Stimulated activated CD8-positive, alpha-beta memory T cell treated with anti-CD3 and anti-CD28 coated beads, Interleukin-2, amount 100 ng/mL, for 48 hours (primary cell): ENCODE results near the gene CDH8.
"Not testable (repeated sequence)": the region's sequence is repeated elsewhere in the genome, so short reads cannot be mapped to it uniquely, and the experiment has no call there.

Experiments used
- DNase-seq, 2 donors: peaks; one replicate each; pipeline ENCODE4 v3.0.0-alpha.2; 2020; ENCODE audit warnings: low read depth in 2 of 2

The CDH8 gene

DNA sequence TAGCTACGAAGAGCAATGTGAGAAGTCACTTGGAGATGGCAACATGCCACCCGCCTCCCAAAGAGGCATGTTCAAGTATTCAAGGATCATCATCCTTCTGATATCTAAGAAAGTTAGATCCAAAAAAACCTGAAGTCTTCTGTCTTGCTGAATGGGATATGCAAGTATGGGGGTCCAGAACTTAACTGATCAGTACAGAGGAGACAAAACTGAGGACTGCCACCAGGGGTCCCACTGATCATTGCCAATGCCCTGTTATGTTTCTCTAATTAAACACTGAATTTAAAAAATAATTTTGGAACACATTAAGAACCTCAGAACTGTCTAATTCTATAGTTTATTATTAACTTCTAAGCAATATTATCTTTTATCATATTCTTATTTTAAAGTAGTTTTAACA is 99.7 kb downstream of the CDH8 start:
- DNase-seq = no peak

DNA sequence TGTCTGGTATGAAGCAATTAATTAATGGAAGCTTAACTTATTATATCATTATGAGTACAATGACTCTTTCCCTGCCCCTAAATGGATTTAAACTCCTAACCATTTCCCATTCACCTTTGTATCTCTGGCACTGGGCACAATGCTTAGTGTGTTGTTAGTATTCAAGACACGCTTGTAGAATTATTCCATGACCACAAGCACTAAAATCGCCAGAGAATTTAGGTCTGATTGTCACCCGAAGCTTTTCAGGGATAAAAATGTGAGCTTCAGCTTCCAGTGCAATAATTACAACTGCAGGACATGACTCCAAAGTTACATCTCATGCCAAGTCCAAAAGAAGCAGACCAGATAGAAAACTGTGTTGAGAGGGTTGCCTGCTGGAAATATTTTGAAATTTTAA is 101.6 kb downstream of the CDH8 start:
- DNase-seq = no peak

DNA sequence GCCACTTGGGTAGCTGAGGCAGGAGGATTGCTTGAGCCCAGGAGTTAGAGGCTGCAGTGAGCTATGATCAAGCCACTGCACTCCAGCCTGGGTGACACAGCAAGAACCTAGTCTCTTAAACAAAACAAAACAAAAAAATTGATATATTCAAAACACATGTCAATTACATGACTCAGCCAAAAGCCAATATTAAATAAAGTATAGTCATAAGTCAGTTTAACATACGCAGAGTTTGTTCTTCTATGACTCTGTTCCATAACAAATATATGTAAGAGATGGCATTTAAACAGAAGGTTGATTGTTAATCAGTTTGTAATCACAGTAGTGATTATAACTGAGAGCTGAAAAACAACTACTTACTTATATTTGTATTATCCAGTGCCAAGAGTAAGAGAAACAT is 106.5 kb downstream of the CDH8 start:
- no peak for DNase-seq

DNA sequence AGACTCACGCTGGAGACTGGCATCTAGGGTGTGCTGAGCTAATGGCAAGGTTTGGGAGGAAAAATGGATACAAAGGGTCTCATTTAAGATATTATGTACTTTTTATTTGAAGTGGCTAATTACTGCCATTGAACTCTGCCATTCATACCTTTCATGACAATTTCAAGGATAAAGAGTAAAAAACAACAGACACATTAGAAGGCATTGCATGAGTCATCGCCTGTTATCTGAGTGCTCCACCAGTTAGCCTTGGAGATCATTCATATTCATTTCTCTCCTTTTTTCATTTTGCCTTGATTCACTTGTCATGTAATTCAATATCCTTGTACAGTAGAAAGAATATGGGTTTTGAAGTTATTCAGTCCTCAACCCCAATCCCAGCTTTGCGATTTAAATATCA is 109.5 kb downstream of the CDH8 start:
- DNase-seq = no peak

DNA sequence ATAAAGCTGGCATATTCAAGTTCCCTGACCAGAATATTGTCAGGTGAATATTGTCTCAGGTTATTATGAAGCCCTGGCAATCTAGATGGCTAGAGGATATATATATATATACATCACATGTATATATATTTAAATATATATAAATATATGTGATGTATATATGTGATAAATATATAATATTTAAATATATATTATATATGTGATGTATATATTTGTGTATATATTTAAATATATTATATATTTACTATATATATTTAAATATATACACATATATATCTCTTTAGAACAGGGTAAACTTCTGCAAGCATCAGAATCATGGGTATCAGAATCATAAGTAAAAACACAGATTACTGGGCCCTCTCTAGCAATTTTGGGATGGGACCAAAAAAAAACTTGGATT is 112.6 kb downstream of the CDH8 start:
- no peak for DNase-seq

DNA sequence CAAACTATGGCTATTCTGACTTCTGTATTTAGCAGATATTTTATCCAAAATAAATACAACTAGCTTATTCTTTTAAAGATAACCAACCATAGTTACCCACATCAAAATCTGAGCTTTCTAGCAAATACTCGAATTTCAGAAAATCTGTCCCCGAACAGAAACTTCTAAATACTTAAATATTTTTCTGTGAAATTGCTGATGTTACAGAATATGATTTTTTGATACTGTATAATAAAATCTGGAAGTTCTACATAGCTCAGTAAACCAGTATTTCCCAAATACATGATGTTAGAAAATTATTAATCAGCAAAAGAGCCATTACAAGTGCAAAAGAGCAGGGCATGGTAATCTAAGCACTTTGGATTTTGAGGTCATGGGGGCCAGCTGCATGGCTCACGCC is 114.9 kb downstream of the CDH8 start:
- no peak for DNase-seq

DNA sequence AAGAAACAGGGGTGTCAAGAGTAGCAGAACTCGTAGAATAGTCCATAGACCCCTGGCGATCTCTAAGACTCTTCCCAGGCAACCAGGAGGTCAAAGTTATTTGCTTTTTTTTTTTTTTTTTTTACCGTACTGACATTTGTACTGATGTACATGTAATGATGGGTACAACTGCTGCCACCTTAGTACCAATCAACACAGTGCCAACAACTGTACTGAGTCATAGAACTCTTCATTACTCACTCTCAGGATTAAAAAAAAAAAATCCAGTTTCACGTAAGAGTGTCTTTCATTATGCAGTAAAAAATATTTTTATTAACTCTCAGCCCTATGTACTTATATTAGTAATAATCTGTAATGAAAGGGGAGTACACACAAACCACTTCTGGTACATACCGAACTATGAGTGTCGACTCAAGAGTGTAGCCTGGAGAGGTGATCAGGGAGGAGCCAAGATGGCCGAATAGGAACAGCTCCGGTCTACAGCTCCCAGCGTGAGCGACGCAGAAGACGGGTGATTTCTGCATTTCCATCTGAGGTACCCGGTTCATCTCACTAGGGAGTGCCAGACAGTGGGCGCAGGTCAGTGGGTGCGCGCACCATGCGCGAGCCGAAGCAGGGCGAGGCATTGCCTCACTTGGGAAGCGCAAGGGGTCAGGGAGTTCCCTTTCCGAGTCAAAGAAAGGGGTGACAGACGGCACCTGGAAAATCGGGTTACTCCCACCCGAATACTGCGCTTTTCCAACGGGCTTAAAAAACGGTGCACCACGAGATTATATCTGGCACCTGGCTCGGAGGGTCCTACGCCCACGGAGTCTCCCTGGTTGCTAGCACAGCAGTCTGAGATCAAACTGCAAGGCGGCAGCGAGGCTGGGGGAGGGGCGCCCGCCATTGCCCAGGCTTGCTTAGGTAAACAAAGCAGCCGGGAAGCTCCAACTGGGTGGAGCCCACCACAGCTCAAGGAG is 118.1 kb downstream of the CDH8 start:
- not testable (repeated sequence) for DNase-seq

DNA sequence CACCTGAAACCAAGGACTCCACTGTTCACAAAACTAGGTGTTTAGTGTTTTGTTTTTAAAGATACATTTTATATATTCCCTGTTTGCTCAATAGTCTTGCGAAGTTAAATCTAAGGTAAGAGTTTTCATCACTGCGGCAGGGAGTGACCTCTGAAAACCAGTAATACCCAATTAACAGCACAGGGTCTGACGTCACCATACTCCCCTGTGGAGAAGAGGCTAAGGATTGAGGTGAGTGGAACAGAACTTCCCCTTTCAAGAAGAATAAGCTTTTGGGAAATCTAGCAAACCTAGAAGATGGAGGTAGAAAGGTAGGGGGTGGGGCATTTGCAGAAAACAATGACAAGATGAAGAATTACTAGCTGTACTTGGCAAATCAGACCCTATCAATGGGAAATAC is 120.7 kb downstream of the CDH8 start:
- no peak for DNase-seq

DNA sequence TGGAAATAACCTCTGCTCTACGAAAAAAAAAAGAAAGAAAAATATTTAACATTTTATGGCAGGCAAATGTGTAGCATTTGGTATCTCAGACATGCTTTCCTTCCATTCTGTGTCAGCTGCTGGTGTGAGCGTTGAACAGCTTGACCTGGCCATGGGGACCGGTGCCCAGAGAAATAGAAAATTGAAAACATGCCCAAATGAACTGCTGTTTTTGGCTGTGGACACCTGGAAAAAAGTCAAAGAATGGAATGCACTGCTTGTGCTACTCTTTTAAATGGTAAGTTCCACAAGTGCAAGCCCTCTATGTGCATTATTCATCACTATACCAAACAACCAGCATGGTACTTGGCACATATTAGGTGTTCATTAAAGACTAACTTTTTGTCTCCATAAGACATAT is 127.2 kb downstream of the CDH8 start:
- no peak for DNase-seq

DNA sequence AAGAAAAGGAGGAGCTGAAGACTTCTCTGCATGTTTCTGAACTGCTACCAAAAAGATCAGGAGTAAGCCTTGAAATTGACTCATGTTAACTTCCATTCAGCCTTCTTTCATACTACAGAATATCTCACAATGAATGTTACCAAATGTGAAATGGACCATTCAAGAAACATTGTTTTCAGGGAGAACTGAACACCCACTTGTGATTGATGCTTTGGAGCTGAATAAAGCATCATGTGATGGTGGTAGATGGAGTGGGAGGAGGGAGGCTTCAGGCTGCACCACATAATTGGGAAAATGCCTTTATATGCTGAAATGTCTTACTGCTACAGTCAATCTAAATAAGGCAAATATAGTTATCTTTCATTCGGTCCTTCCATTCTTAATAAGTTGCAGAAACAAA is 127.8 kb downstream of the CDH8 start:
- no peak for DNase-seq

DNA sequence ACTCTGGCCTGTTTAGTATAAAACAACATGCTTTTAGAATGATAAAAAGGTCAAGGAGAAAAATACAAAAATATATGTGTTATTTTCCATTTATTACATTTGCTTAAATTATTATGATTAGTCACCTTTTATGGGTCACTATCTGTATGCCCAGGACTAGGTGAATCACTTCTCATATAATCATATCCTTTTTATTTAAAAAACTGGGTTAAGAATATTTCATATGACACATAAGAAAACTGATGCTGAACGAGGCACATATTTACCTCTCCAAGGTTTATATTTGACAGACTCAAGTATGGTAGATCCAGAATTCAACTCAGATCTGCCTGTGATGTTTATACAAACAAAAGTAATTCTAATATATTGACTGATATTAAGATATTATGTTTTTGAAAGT is 134.5 kb downstream of the CDH8 start:
- no peak for DNase-seq

DNA sequence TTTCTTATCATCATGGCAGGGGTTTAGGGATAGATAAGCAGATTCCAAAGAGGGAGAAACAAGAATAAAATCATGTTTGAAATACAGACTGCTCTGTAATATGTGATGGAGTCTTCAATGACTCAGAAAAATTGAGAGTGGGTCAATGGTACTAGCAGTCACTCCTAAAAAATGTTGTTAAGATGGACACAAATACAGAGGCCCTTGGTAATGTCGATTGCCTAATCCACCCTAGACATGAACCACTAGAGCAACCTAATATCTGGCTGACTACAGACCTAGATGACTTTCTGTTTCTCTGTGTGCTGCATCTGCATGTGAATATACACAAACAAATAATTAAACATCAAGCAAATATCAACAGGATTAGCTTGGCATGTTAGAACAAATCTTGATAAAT is 135.8 kb downstream of the CDH8 start:
- no peak for DNase-seq

DNA sequence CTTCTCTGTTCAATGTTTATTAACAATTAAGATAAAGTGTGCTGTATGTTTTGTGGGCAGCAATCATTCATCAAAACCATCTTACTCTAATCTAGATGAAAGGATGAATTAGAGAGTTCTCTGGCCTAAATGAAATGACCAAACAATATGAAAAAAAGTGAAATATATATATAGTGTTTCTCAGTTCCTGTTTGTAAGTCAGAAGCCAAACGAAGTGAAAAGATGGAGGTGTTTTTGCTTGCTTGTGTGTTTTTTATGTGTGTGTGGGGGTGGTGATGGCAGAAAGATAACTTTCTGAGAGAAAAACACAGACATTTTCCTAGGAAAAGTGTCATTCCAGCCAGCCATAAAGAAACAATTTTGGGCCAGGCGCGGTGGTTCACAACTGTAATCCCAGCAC is 138.6 kb downstream of the CDH8 start:
- DNase-seq = no peak

DNA sequence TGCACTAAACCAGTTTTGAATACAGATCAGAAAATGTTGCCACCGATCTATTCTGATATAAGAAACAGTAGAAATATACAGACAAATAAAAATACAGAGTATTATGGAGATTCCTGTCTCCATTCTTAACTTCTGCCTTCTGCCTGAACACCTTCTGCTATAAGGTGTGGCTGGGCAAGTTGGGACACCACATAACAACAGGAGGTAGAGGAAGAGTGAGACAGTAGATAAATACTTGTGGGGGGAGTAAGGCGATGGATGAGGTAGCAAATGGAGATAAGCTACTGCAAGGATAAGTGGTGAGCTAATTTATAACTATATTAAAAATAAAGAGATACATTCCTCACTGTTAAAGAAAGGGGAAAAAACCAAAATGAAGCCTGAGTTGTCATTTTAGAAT is 143.7 kb downstream of the CDH8 start:
- DNase-seq = no peak

DNA sequence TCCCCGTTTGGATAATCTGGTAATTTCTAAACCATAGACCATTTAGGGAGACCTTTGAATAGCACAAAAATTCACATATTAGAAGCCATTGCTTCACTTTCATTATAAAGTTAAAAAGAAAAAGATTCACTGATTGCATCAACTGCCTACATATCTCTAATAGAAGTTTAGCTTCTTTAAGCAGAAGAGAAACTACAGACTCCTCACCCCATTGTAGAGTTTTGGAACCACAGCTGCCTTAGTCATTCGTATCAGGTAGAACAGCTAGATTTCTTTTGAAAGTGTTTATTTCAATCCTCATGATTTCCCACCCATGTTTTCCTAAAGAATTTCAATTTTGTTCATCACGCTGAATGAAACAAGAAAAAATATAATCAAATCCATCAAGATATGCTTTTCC is 144.8 kb downstream of the CDH8 start:
- no peak for DNase-seq

DNA sequence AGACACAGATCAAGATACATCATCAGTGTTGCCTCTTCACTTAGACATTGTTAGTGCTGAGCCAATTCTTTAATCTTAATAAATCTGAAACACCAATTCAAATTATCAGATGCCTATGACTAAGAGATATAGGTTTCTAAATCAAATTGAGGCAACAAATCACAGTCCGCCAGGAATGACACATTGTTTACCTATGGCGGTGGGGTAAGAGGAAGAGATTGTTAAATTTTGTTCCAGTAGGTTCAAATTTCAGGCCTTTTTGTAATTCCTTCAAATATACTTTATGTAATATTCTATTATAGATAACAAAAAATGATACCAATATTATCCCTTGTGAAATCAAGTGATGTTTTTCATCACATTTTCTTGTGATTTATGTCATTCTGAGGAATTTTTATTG is 145.9 kb downstream of the CDH8 start:
- no peak for DNase-seq

DNA sequence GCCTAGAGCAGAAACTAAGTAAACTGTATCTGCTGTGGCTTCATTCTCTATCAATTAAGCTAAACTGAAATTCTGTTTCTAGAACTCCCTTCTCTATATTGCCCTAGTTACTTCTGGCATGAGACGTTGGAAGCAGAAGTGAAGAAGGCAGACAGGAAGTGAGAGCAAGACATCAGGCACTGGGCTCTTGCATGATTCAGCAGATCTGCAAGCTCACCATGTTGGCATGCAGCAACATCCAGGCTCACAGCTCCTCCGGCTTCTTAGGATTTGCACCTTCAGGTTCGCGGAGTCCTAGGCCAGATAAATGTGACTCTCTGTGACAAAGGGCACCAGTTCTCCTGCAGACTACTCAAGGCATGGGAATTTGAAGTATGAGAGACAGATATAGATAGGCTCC is 148.3 kb downstream of the CDH8 start:
- no peak for DNase-seq

DNA sequence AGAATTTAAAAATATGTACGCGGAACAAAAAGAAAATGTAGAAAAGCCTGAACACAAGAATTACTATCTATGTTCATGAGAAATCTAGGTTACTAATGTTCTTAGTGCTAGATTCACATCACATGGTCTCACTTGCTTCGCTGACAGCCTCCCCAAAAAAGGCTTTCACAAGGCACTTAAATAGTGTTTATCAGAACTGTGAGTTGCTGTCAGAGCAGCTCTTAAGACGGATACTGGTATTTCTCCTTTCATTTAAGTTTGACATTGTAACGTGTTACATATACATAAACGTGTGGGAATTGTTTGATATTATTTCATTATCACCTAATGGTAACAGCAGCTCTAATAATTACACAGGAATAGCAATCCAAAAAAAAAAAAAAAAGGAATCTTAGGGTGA is 150.9 kb downstream of the CDH8 start:
- no peak for DNase-seq

DNA sequence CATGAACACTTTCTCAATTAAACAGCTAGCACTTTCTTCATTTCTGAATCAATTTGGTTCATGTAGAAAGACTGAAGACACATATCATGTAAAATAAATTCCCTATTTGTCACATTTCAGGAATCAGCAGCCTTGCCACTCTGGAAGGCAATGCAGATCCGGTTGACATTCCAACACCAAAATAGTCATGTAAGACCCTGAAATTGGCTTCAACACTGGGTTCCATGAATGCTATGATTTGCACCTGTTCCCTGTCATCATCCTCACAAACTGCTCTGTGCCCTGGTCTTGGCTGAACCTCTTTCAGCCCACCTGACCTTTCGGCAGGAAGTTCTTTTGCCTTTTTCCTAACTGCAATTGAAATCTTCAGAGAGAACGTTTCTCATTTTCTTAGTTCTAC is 156.9 kb downstream of the CDH8 start:
- DNase-seq = no peak

DNA sequence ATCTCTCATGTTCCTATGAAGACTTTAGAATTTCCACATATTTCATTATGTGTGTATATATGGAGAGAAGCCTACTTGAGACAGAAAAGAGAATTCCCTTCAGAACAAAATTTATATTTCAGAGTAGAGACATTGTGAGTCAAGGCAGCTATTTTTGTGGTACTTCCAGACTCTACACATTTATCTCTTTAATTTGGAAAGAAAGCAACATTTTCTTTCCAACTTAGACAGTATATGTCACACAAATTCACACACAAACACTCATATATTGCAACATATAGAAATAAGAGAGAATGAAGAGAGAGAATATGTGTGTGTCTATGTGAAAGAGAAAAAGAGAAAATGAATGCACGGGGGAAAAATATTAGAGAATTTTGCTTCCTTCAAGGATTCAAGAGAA is 158.8 kb downstream of the CDH8 start:
- DNase-seq = no peak

DNA sequence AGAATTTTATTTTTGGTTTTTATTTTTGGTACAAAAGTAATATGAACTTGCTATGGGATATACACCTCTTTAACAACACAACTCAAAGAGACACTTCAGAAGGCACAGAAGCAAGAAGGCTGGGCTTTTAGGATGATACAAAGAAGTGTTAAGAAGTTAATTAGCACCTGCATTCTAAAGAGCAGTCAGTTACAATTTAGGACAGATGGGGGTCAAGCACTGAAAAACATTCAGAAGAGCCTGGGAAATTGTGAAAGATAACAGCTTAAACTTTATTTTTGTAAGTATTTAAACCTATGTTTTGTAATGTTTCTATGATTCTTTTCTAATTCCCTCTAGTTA is 163.5 kb downstream of the CDH8 start:
- DNase-seq = no peak

DNA sequence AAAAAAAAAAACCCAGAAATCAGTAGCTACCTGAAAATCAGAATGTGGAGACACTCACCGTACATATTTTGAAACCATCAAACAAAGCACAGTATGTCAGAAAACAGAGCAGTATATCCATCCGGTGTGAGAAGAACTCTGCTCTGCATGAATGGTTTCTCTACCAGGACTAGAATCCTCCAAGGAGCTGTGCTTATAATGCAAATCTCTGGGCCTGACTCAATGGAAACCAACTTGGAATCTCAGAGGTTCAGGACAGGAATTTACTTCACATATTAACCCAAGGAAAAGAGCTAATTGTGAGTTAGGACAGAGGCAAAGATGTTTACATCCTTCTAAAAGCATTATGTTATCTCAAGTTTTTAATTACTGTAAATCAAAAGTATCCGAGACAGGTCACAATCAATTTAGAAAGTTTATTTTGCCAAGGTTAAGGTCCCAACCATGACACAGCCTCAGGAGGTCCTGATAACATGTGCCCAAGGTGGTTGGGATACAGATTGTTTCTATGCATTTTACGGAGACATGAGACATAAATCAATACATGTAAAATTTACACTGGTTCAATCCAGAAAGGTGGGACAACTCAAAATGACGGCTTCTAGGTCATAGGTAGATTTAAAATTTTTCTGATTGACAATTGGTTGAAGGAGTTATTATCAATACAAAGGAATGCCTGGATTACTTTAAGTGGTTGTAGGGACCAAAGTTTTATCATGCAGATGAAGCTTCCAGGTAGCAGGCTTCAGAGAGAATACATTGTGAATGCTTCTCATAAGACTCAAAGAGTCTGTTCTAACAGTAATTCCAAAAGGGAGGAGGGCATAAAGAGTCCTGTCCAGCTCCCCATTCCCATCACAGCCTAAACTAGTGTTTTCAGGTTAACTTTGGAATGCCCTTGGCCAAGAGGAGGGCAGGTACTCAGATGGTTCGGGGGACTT is 164.1 kb downstream of the CDH8 start:
- no peak for DNase-seq
